ENCODE results near the gene CAMKMT.

DNA sequence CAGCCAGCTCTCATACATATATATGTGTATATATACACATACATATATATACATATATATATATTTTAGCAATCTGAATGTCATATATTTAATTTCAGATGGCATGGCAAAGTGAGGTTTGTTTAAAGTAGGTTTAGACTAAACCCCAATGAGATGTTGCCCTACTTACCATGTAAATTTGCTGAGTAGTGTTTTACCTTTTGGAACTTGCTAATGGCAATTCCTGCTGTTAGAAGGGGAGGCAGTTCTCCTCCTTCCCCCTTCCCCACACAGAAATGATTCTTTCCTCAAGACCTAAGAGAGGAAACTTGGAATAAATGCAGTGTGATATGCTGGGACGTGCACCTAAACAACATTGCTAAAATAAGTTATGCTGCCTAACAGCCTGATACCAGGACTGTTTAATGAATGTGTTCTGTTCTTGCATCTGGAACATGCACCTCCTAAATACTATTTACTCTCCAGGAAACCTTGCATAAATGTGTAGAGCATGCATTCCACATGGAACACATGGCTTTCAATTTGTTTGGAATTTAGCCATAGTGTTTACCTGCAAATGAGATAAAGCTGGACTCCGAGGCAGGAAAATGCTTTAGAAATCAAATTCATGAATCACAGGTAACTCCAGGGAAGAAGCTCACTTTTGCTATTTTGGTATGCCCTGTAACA lies 326.8 kb downstream of the CAMKMT start:
- no peak for TF ChIP-seq POLR2A (IDR thresholded peaks at IDR 0.05)
- TF ChIP-seq, protein P1, sequence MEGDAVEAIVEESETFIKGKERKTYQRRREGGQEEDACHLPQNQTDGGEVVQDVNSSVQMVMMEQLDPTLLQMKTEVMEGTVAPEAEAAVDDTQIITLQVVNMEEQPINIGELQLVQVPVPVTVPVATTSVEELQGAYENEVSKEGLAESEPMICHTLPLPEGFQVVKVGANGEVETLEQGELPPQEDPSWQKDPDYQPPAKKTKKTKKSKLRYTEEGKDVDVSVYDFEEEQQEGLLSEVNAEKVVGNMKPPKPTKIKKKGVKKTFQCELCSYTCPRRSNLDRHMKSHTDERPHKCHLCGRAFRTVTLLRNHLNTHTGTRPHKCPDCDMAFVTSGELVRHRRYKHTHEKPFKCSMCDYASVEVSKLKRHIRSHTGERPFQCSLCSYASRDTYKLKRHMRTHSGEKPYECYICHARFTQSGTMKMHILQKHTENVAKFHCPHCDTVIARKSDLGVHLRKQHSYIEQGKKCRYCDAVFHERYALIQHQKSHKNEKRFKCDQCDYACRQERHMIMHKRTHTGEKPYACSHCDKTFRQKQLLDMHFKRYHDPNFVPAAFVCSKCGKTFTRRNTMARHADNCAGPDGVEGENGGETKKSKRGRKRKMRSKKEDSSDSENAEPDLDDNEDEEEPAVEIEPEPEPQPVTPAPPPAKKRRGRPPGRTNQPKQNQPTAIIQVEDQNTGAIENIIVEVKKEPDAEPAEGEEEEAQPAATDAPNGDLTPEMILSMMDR (IDR thresholded peaks at IDR 0.05), result no peak
